ENCODE measurements around the gene CERS6. TPM values are rescaled to one million over a fixed set of nuclear protein-coding genes. Genes with fewer than 3 reads are reported as not detected.

Gene CERS6
- total and polyA plus RNA-seq, 2 experiments from 2014 or later = 40.9 to 99.1 TPM

GRCh38 chr2:168519534-168520308, 63.6 kb downstream of the CERS6 start:
- TF ChIP-seq EZH2phosphoT487 (IDR thresholded peaks at IDR 0.05; ENCODE audit: low read depth, severe bottlenecking, unreplicated experiment) (no peak), EZH2 (IDR thresholded peaks at IDR 0.05; ENCODE audit: borderline replicate concordance) (no peak)
- TF ChIP-seq, protein P1, sequence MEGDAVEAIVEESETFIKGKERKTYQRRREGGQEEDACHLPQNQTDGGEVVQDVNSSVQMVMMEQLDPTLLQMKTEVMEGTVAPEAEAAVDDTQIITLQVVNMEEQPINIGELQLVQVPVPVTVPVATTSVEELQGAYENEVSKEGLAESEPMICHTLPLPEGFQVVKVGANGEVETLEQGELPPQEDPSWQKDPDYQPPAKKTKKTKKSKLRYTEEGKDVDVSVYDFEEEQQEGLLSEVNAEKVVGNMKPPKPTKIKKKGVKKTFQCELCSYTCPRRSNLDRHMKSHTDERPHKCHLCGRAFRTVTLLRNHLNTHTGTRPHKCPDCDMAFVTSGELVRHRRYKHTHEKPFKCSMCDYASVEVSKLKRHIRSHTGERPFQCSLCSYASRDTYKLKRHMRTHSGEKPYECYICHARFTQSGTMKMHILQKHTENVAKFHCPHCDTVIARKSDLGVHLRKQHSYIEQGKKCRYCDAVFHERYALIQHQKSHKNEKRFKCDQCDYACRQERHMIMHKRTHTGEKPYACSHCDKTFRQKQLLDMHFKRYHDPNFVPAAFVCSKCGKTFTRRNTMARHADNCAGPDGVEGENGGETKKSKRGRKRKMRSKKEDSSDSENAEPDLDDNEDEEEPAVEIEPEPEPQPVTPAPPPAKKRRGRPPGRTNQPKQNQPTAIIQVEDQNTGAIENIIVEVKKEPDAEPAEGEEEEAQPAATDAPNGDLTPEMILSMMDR (IDR thresholded peaks at IDR 0.05; ENCODE audit: poor library complexity) = no peak
- DNase-seq (ENCODE audit: low spot score) = no peak
- Histone ChIP-seq H3K4me3 (no peak overlapping the region), H3K27me3 (no peaks in the 10 kb centered on the region), H3K27ac (no peak overlapping the region), H2AFZ (no peak overlapping the region), H3K9me3 (ENCODE audit: low read depth) (no peaks in the 10 kb centered on the region), H3K36me3 (replicated peaks; ENCODE audit: insufficient read depth, low read depth) (no peaks in the 10 kb centered on the region), H4K20me1 (ENCODE audit: insufficient read depth, poor library complexity, severe bottlenecking) (peaks cover 13% of the 10 kb centered on the region), H3K4me2 (no peak overlapping the region), H3K9me2 (replicated peaks; ENCODE audit: insufficient read depth) (no peaks in the 10 kb centered on the region), H3K4me1 (ENCODE audit: insufficient read depth) (peaks cover 24% of the 10 kb centered on the region), H3K79me2 (peaks cover 99% of the 10 kb centered on the region)
- 90% methylated on average over 5 of the region's 5 CpGs for WGBS (ENCODE audit: low lambda C conversion rate, missing lambda C conversion rate)

- no peak for TF ChIP-seq EZH2phosphoT487 (IDR thresholded peaks at IDR 0.05; ENCODE audit: low read depth, severe bottlenecking, unreplicated experiment)
- TF ChIP-seq EZH2 (IDR thresholded peaks at IDR 0.05; ENCODE audit: borderline replicate concordance) = no peak
- TF ChIP-seq, protein P1 (IDR thresholded peaks at IDR 0.05; ENCODE audit: poor library complexity) = no peak
- Histone ChIP-seq H3K27ac (peak overlapping the region; percentile 12), H3K36me3 (replicated peaks; ENCODE audit: insufficient read depth, low read depth) (no peaks in the 10 kb centered on the region), H3K27me3 (no peaks in the 10 kb centered on the region), H3K4me2 (peak overlapping the region; percentile 51), H3K4me3 (no peak overlapping the region), H3K79me2 (peaks cover 99% of the 10 kb centered on the region), H3K4me1 (ENCODE audit: insufficient read depth) (peaks cover 36% of the 10 kb centered on the region), H4K20me1 (ENCODE audit: insufficient read depth, poor library complexity, severe bottlenecking) (peaks cover 16% of the 10 kb centered on the region), H3K9me3 (ENCODE audit: low read depth) (no peaks in the 10 kb centered on the region), H3K9me2 (replicated peaks; ENCODE audit: insufficient read depth) (no peaks in the 10 kb centered on the region), H2AFZ (no peak overlapping the region)
- 51% methylated on average over 6 of the region's 6 CpGs for WGBS (ENCODE audit: low lambda C conversion rate, missing lambda C conversion rate)
- DNase-seq (ENCODE audit: low spot score) = no peak
Measured at GRCh38 chr2:168521053-168521741, 65.1 kb downstream of the CERS6 start.

- Histone ChIP-seq H3K79me2 (peaks cover 99% of the 10 kb centered on the region), H3K4me2 (peak overlapping the region; percentile 51), H3K4me3 (no peak overlapping the region), H2AFZ (no peak overlapping the region), H3K27ac (no peak overlapping the region), H4K20me1 (ENCODE audit: insufficient read depth, poor library complexity, severe bottlenecking) (peaks cover 19% of the 10 kb centered on the region), H3K4me1 (ENCODE audit: insufficient read depth) (peaks cover 49% of the 10 kb centered on the region), H3K36me3 (replicated peaks; ENCODE audit: insufficient read depth, low read depth) (no peaks in the 10 kb centered on the region), H3K27me3 (no peaks in the 10 kb centered on the region), H3K9me3 (ENCODE audit: low read depth) (no peaks in the 10 kb centered on the region), H3K9me2 (replicated peaks; ENCODE audit: insufficient read depth) (no peaks in the 10 kb centered on the region)
- 100% methylated on average over 2 of the region's 2 CpGs for WGBS (ENCODE audit: low lambda C conversion rate, missing lambda C conversion rate)
- TF ChIP-seq, protein P1 (IDR thresholded peaks at IDR 0.05; ENCODE audit: poor library complexity) = no peak
- TF ChIP-seq EZH2 (IDR thresholded peaks at IDR 0.05; ENCODE audit: borderline replicate concordance) (no peak), EZH2phosphoT487 (IDR thresholded peaks at IDR 0.05; ENCODE audit: low read depth, severe bottlenecking, unreplicated experiment) (no peak)
- no peak for DNase-seq (ENCODE audit: low spot score)
Measured at GRCh38 chr2:168522446-168522845, 66.4 kb downstream of the CERS6 start.
